GM23248 (cell line): ENCODE data around the gene ADGRG1. TPM values are rescaled to one million over a fixed set of nuclear protein-coding genes. Genes with fewer than 3 reads are reported as not detected.

ENCODE experiments used
- DNase-seq: peaks from one replicate; pipeline ENCODE4 v3.0.0-alpha.2; 2015
- H2AFZ ChIP-seq: fragments of 200-600 bp; sonication (generic); 2 replicates; pipeline ENCODE4 v1.6.1; 2016; ENCODE audit warnings: antibody characterized with exemption
- H3F3A ChIP-seq: fragments of 200-600 bp; sonication (generic); 2 replicates; pipeline ENCODE4 v1.6.1; 2016; ENCODE audit warnings: mild to moderate bottlenecking, antibody characterized with exemption, mixed run types; ENCODE audit not compliant: insufficient read depth
- H3K27ac ChIP-seq: fragments of 200-600 bp; sonication (generic); 2 replicates; pipeline ENCODE4 v1.5.1; 2016; ENCODE audit warnings: mild to moderate bottlenecking
- H3K27me3 ChIP-seq: fragments of 200-600 bp; sonication (generic); replicated peaks from 2 replicates; pipeline ENCODE4 v1.6.1; 2016; ENCODE audit warnings: mild to moderate bottlenecking; ENCODE audit not compliant: insufficient read depth
- H3K36me3 ChIP-seq: fragments of 200-600 bp; sonication (generic); 2 replicates; pipeline ENCODE4 v1.6.1; 2016; ENCODE audit warnings: low read depth, mild to moderate bottlenecking
- H3K4me1 ChIP-seq: fragments of 200-600 bp; sonication (generic); 2 replicates; pipeline ENCODE4 v1.6.1; 2016; ENCODE audit warnings: mild to moderate bottlenecking; ENCODE audit not compliant: insufficient read depth
- H3K4me2 ChIP-seq: fragments of 200-600 bp; sonication (generic); one replicate; pipeline ENCODE4 v1.6.1; 2016; ENCODE audit warnings: mild to moderate bottlenecking; ENCODE audit not compliant: unreplicated experiment
- H3K4me3 ChIP-seq: fragments of 200-600 bp; sonication (generic); 2 replicates; pipeline ENCODE4 v1.5.1; 2016; ENCODE audit warnings: mild to moderate bottlenecking
- H3K79me2 ChIP-seq: fragments of 200-600 bp; sonication (generic); 2 replicates; pipeline ENCODE4 v1.6.1; 2016; ENCODE audit warnings: mild to moderate bottlenecking; ENCODE audit not compliant: insufficient read depth
- H3K9ac ChIP-seq: fragments of 200-600 bp; sonication (generic); 2 replicates; pipeline ENCODE4 v1.6.1; 2016; ENCODE audit warnings: mild to moderate bottlenecking
- H3K9me2 ChIP-seq: fragments of 200-600 bp; sonication (generic); 2 replicates; pipeline ENCODE4 v1.6.1; 2016; ENCODE audit warnings: mixed run types, mild to moderate bottlenecking, moderate library complexity; ENCODE audit not compliant: insufficient read depth
- H3K9me3 ChIP-seq: fragments of 200-600 bp; sonication (generic); one replicate; pipeline ENCODE4 v1.6.1; 2017; ENCODE audit warnings: low read depth
- H4K20me1 ChIP-seq: fragments of 200-600 bp; sonication (generic); 2 replicates; pipeline ENCODE4 v1.6.0; 2016; ENCODE audit not compliant: insufficient read depth
- EZH2 ChIP-seq: fragments of 200-600 bp; sonication (generic); IDR thresholded peaks from 2 replicates; pipeline ENCODE4 v1.6.1; 2018; ENCODE audit warnings: antibody characterized with exemption, mild to moderate bottlenecking; ENCODE audit not compliant: insufficient read depth, poor library complexity, severe bottlenecking
- EZH2phosphoT487 ChIP-seq: fragments of 200-600 bp; sonication (generic); IDR thresholded peaks from 2 replicates; pipeline ENCODE4 v1.6.1; 2018; ENCODE audit warnings: antibody characterized with exemption, moderate library complexity, mild to moderate bottlenecking, low read depth; ENCODE audit not compliant: insufficient read depth
- WGBS, 2 experiments: methylation state at CpG; one replicate each; pipeline ENCODE4 v1.1.6; 2015 to 2017; ENCODE audit warnings: low lambda C conversion rate in 2 of 2, low coverage in 1 of 2; ENCODE audit errors: missing lambda C conversion rate in 2 of 2; 5-methylcytosine and 5-hydroxymethylcytosine counted together
- in situ Hi-C: fragments of 300-500 bp; cut with MboI; formaldehyde crosslinking; loops from 2 replicates; pipeline ENCODE4 v1.15.0; 2020
- polyA plus RNA-seq: library from polyadenylated mRNA; unstranded; fragments of >200 nt; fragmentation: Nextera tagmentation; extraction: Ambion mirVana; gene quantifications from 2 replicates; pipeline ENCODE4 v1.2.1, GENCODE V29; 2016
- total RNA-seq: library from RNA; depleted of rRNA; stranded (reverse); fragments of >200 nt; shearing (Covaris generic); gene quantifications from 2 replicates; pipeline ENCODE4 v1.2.3, GENCODE V29; 2014

Gene ADGRG1
- total and polyA plus RNA-seq, 2 experiments from 2014 or later, result 0.54 to 0.58 TPM

DNA sequence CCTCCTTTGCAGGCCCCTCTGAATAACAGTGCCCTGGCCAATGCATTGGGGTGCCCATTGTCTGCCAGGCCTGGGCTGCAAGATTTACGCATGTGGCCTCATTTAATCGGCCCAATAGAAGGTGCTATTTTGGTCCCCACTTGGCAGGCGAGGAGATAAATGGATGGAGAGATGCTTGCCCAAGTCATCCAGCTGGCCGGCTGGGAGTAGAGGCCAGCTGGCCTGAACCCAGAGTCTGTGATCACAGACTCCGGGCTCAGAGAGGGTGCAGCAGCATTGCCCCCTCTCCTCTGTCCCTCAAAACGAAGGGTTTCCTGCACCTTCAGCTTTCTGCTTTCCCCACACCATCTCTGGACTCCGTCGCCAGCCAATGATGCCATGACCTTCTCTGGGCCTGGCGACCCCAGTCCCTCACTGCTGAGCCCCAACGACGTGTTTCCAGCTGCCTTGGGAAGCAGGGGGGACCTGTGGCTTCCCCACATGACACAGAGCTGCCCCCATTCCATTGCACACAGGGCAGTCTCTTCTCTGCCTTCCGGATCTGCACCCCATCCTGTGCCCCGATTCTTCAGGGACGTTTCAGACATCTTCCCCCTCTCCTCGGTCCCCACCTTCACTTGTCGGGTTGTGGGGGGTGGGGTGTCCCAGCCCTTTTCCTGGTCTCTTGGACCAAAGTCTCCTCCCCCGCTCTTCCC, 3.5 kb upstream of the ADGRG1 start:
- Histone ChIP-seq H3K4me2 (no peak overlapping the region), H3K9me2 (no peaks in the 10 kb centered on the region), H3K4me1 (peaks cover 19% of the 10 kb centered on the region), H4K20me1 (no peaks in the 10 kb centered on the region), H3K36me3 (no peaks in the 10 kb centered on the region), H3K4me3 (no peak overlapping the region), H2AFZ (no peak overlapping the region), H3K27ac (no peak overlapping the region), H3F3A (peaks cover 4% of the 10 kb centered on the region; the same call in 1 of the 2 replicates), H3K27me3 (no peaks in the 10 kb centered on the region), H3K9ac (no peak overlapping the region), H3K79me2 (no peaks in the 10 kb centered on the region), H3K9me3 (no peaks in the 10 kb centered on the region)
- TF ChIP-seq EZH2phosphoT487, result no peak
- no peak for TF ChIP-seq EZH2
- in situ Hi-C loops, result no loop called here
- WGBS, 2 experiments, result 59 to 66% methylated on average over 14 to 17 of the region's 17 CpGs
- DNase-seq, result no peak

DNA sequence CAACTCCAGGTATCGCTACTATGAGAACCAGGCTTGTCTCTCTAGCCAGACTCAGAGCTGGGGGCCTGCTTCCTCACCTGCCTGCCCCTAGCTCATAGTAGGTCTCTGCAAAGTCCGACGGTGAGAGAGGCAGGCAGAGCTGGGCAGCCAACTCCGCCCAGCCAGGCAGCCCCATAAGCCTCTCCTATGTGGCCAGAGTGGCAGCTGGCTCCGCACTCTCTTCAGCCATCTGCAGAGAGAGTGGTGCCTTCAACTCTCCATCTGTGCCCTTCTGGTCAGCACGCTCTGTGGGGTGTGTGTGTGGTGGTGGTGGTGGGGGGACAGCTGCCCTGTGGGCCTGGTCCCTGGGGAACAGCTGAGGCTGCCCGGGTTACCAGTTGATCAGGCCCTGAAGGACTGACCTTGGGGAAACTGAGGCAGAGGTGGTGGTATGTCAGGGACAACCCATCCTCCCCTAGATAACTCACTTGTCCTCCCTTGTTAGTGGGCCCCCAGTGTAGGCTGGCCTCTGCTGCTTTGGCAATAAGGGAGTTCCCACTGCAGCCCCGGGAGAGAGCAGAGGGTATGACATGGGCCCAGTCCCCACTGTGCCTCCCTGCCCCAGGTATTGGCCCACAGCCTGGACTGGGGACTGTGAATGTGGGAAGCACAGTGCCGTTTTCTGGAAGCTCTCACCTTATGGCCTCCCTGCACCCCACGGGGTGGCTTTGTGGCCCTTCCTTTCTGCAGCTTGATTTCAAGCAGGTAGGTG, 1.8 kb upstream of the ADGRG1 start:
- H3K9me2 ChIP-seq, result no peaks in the 10 kb centered on the region
- peaks cover 19% of the 10 kb centered on the region for H3K4me1 ChIP-seq
- H3K79me2 ChIP-seq, result no peaks in the 10 kb centered on the region
- no peak overlapping the region for H2AFZ ChIP-seq
- H3K9me3 ChIP-seq, result no peaks in the 10 kb centered on the region
- H3K4me2 ChIP-seq, result no peak overlapping the region
- no peaks in the 10 kb centered on the region for H4K20me1 ChIP-seq
- H3K27me3 ChIP-seq, result no peaks in the 10 kb centered on the region
- H3K9ac ChIP-seq, result no peak overlapping the region
- H3K4me3 ChIP-seq, result no peak overlapping the region
- H3K27ac ChIP-seq, result no peak overlapping the region
- TF ChIP-seq EZH2, result no peak
- TF ChIP-seq EZH2phosphoT487, result no peak
- no peaks in the 10 kb centered on the region for H3K36me3 ChIP-seq
- no peak for DNase-seq
- WGBS, 2 experiments, result 74 to 75% methylated on average over 10 of the region's 10 CpGs
- in situ Hi-C loops, result no loop called here
- peaks cover 4% of the 10 kb centered on the region; the same call in 1 of the 2 replicates for H3F3A ChIP-seq

DNA sequence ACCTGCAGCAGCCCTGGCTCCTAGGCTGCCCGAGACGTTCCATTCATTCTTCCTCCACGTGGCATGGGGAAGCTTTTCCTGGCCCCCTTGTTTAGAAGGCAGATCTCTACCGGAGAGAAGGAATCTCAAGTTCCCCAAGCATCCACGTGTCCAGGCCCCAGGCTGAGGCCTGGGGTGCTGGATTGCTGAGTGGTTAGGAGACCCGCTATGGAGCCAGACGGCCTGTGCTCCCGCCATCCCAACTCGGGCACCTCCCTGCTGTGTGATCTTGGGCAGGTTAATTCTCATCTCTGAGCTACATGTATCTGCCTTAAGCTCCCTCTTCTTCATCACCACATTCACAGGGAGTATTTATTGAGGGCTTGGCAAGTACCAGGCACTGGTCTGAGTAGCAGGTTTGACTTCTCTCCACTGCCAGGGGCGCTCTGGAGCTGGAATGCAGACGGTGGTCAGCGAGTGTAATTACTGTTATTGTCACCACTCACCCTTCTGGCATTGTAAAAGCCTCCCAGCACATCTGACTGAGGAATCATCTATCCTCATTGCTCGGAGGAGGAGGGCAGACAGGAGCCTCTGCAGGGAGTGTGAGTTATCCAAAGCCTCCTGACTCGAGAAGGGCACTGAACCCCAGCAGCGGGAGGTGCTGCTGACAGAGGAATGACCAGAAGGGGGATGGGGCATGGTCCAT, 1.1 kb upstream of the ADGRG1 start:
- H3K9me2 ChIP-seq, result no peaks in the 10 kb centered on the region
- H3K36me3 ChIP-seq, result no peaks in the 10 kb centered on the region
- H2AFZ ChIP-seq, result no peak overlapping the region
- in situ Hi-C loops, result no loop called here
- H3K4me3 ChIP-seq, result peak overlapping the region; percentile 39; the same call in 1 of the 2 replicates
- no peaks in the 10 kb centered on the region for H3K79me2 ChIP-seq
- DNase-seq, result peak; percentile 94
- H3K9ac ChIP-seq, result peak overlapping the region; percentile 79
- no peaks in the 10 kb centered on the region for H3K9me3 ChIP-seq
- no peaks in the 10 kb centered on the region for H3K27me3 ChIP-seq
- H3F3A ChIP-seq, result peaks cover 4% of the 10 kb centered on the region; the same call in 1 of the 2 replicates
- peak overlapping the region; percentile 68 for H3K4me2 ChIP-seq
- TF ChIP-seq EZH2, result no peak
- TF ChIP-seq EZH2phosphoT487, result no peak
- H3K4me1 ChIP-seq, result peaks cover 19% of the 10 kb centered on the region
- peak overlapping the region; percentile 89 for H3K27ac ChIP-seq
- no peaks in the 10 kb centered on the region for H4K20me1 ChIP-seq
- WGBS, 2 experiments, result 54 to 60% methylated on average over 15 of the region's 15 CpGs

DNA sequence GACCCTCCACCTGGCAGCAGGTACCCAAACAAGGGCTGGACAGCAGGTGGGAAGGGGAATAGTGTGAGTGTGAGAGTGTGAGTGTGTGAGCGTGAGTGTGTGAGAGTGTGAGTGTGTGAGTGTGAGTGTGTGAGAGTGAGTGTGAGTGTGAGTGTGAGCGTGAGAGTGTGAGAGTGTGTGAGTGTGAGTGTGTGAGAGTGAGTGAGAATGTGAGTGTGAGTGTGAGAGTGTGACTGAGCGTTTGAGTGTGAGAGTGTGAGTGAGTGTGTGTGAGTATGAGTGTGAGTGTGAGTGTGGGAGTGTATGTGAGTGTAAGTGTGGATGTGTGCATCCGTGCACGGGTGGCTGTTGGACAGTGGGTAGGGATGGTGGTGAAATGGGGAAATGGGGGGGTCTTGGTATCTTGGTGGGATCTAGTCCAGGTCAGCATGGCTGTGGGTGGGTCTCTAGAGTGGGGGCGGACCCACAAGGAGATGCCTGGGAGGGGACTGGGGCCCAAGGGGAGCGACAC, 408 bp downstream of the ADGRG1 start:
- peak overlapping the region; percentile 49 for H3K4me3 ChIP-seq
- no peaks in the 10 kb centered on the region for H3K36me3 ChIP-seq
- H4K20me1 ChIP-seq, result no peaks in the 10 kb centered on the region
- H3F3A ChIP-seq, result peaks cover 4% of the 10 kb centered on the region; the same call in 1 of the 2 replicates
- 0 out of 2 replicates have a peak overlapping the region, but pooled peaks have one; percentile 6 for H2AFZ ChIP-seq
- H3K27me3 ChIP-seq, result no peaks in the 10 kb centered on the region
- no peaks in the 10 kb centered on the region for H3K9me2 ChIP-seq
- 84 to 90% methylated on average over 6 to 7 of the region's 7 CpGs for WGBS, 2 experiments
- peaks cover 22% of the 10 kb centered on the region for H3K4me1 ChIP-seq
- in situ Hi-C loops, result no loop called here
- no peaks in the 10 kb centered on the region for H3K79me2 ChIP-seq
- no peak for TF ChIP-seq EZH2
- TF ChIP-seq EZH2phosphoT487, result no peak
- H3K4me2 ChIP-seq, result peak overlapping the region; percentile 68
- H3K27ac ChIP-seq, result peak overlapping the region; percentile 89
- no peaks in the 10 kb centered on the region for H3K9me3 ChIP-seq
- peak overlapping the region; percentile 79 for H3K9ac ChIP-seq
- DNase-seq, result no peak
